HCT116 (cell line): Measurements from ENCODE around the gene MLANA. TPM values are rescaled to one million over a fixed set of nuclear protein-coding genes. Genes with fewer than 3 reads are reported as not detected.

Experiments used
- ATAC-seq: fragments of 200-7000 bp; cut with Tn5 transposase; 2 replicates; pipeline ENCODE4 v1.9.1; 2020; ENCODE audit warnings: mild to moderate bottlenecking, moderate library complexity
- BruUV-seq: library from RNA; stranded (reverse); fragments of 400-500 nt; replicated peaks from 2 replicates; lab custom pipeline; 2021; lab: Mats Ljungman, UMichigan
- CTCF ChIA-PET: fragments of 300-600 bp; sonication (Branson Sonifier 250); formaldehyde crosslinking; loops from one replicate; lab custom pipeline; 2021; ENCODE audit warnings: antibody characterized with exemption; lab: Charles Lee
- POLR2A ChIA-PET: fragments of 300-600, 350-600 bp; sonication (Branson Sonifier 250); formaldehyde crosslinking; loops from one replicate; lab custom pipeline; 2021; ENCODE audit warnings: antibody characterized with exemption; lab: Charles Lee
- RAD21 ChIA-PET, 2 experiments: fragments of 300-600 bp; sonication (Branson Sonifier 250); formaldehyde crosslinking; loops; one replicate each; lab custom pipeline; 2023; ENCODE audit warnings: low total read pairs in 2 of 2; ENCODE audit not compliant: uncharacterized antibody in 2 of 2, unreplicated experiment in 2 of 2, low non-redundant PET in 1 of 2; lab: Charles Lee
- DNase-seq: peaks from one replicate; pipeline ENCODE4 v3.0.0-alpha.2; 2010; ENCODE audit warnings: low read depth, low spot score
- H2AFZ ChIP-seq: fragments of 200-600 bp; shearing (Covaris generic), sonication (generic); 2 replicates; pipeline ENCODE4 v1.6.1; 2017; ENCODE audit warnings: low read depth, mixed run types, mixed read lengths, antibody characterized with exemption, low read length; ENCODE audit not compliant: poor library complexity, severe bottlenecking
- H3K27ac ChIP-seq: 2 replicates; pipeline ENCODE4 v1.5.1; 2012; ENCODE audit warnings: low read depth, low read length
- H3K27me3 ChIP-seq: fragments of 200-600 bp; sonication (generic); 2 replicates; pipeline ENCODE4 v1.6.1; 2016; ENCODE audit warnings: mixed run types, low read length, mixed read lengths; ENCODE audit not compliant: insufficient read depth
- H3K36me3 ChIP-seq, 2 experiments: fragments of 200-500 bp in 1 of 2; fragments of 200-600 bp in 1 of 2; sonication (Bioruptor generic) in 1 of 2; sonication (generic) in 1 of 2; 2 replicates each; pipeline versions ENCODE4 v1.5.1 to v1.6.1; 2014 to 2016; ENCODE audit warnings: low read length in 2 of 2, inconsistent platforms in 1 of 2, mixed read lengths in 1 of 2, mixed run types in 1 of 2; ENCODE audit not compliant: insufficient read depth in 2 of 2, control insufficient read depth in 1 of 2
- H3K4me1 ChIP-seq, 2 experiments: fragments of 200-600 bp in 1 of 2; sonication (generic) in 1 of 2; 2 replicates each; pipeline versions ENCODE4 v1.5.1 to v1.6.1; 2012 to 2017; ENCODE audit warnings: low read length in 2 of 2, inconsistent platforms in 1 of 2, mild to moderate bottlenecking in 1 of 2, mixed read lengths in 1 of 2, mixed run types in 1 of 2, moderate library complexity in 1 of 2; ENCODE audit not compliant: insufficient read depth in 2 of 2, control insufficient read depth in 1 of 2
- H3K4me2 ChIP-seq: fragments of 200-600 bp; sonication (generic); 2 replicates; pipeline ENCODE4 v1.6.1; 2017; ENCODE audit warnings: mixed run types, low read length, mixed read lengths
- H3K4me3 ChIP-seq, 2 experiments: fragments of 200-600 bp in 1 of 2; sonication (generic) in 1 of 2; replicated peaks in 1 of 2; 2 replicates each; pipeline ENCODE4 v1.5.1; 2011 to 2016; ENCODE audit warnings: low read length in 2 of 2, control low read depth in 1 of 2, low read depth in 1 of 2, mild to moderate bottlenecking in 1 of 2, mixed read lengths in 1 of 2, mixed run types in 1 of 2
- H3K79me2 ChIP-seq: fragments of 200-600 bp; sonication (generic); 2 replicates; pipeline ENCODE4 v1.6.1; 2017; ENCODE audit warnings: mild to moderate bottlenecking, mixed run types, low read length, moderate library complexity, mixed read lengths; ENCODE audit not compliant: insufficient read depth
- H3K9ac ChIP-seq: fragments of 200-600 bp; sonication (generic); 2 replicates; pipeline ENCODE4 v1.6.1; 2016; ENCODE audit warnings: low read length, mixed read lengths
- H3K9me2 ChIP-seq: fragments of 200-600 bp; sonication (generic), shearing (Covaris generic); 2 replicates; pipeline ENCODE4 v1.6.1; 2017; ENCODE audit warnings: mixed run types, mild to moderate bottlenecking, moderate library complexity; ENCODE audit not compliant: insufficient read depth
- H3K9me3 ChIP-seq, 2 experiments: fragments of 200-500 bp in 1 of 2; fragments of 200-600 bp in 1 of 2; sonication (Bioruptor generic) in 1 of 2; sonication (generic) in 1 of 2; 2 replicates each; pipeline ENCODE4 v1.6.1; 2014 to 2017; ENCODE audit warnings: low read length in 2 of 2, mixed read lengths in 2 of 2, inconsistent platforms in 1 of 2, low read depth in 1 of 2, mild to moderate bottlenecking in 1 of 2, mixed run types in 1 of 2, moderate library complexity in 1 of 2; ENCODE audit not compliant: control insufficient read depth in 1 of 2, insufficient read depth in 1 of 2
- H4K20me1 ChIP-seq: fragments of 200-600 bp; sonication (generic), shearing (Covaris generic); 2 replicates; pipeline ENCODE4 v1.6.1; 2017; ENCODE audit warnings: mixed run types, mild to moderate bottlenecking, moderate library complexity; ENCODE audit not compliant: insufficient read depth
- CBX3 ChIP-seq: IDR thresholded peaks from 2 replicates; pipeline ENCODE4 v1.6.1; 2012; ENCODE audit warnings: low read depth
- EGR1 ChIP-seq: IDR thresholded peaks from 2 replicates; pipeline ENCODE4 v1.6.1; 2012; ENCODE audit warnings: low read depth
- ELF1 ChIP-seq: IDR thresholded peaks from 2 replicates; pipeline ENCODE4 v1.6.1; 2012; ENCODE audit warnings: low read depth, borderline replicate concordance
- EZH2phosphoT487 ChIP-seq: fragments of 200-600 bp; IDR thresholded peaks from 2 replicates; pipeline ENCODE4 v1.6.1; 2018; ENCODE audit warnings: antibody characterized with exemption, borderline replicate concordance
- JUND ChIP-seq: IDR thresholded peaks from 2 replicates; pipeline ENCODE4 v1.6.1; 2012
- REST ChIP-seq: IDR thresholded peaks from 2 replicates; pipeline ENCODE4 v1.6.1; 2012; ENCODE audit warnings: low read depth
- SRF ChIP-seq: IDR thresholded peaks from 2 replicates; pipeline ENCODE4 v1.6.1; 2012; ENCODE audit warnings: low read depth
- TCF7L2 ChIP-seq: IDR thresholded peaks from 2 replicates; pipeline ENCODE4 v1.7.0; 2011; ENCODE audit warnings: borderline replicate concordance, inconsistent platforms; ENCODE audit not compliant: insufficient read depth, insufficient read length; ENCODE audit errors: extremely low read depth
- ZBTB33 ChIP-seq: IDR thresholded peaks from 2 replicates; pipeline ENCODE4 v1.6.1; 2011; ENCODE audit warnings: mild to moderate bottlenecking, low read length, moderate library complexity; ENCODE audit not compliant: insufficient replicate concordance; ENCODE audit errors: extremely low read depth
- ZNF274 ChIP-seq: fragments of 200-500 bp; sonication (Bioruptor generic); IDR thresholded peaks from 2 replicates; pipeline ENCODE4 v1.6.1; 2014; ENCODE audit warnings: mild to moderate bottlenecking, low read depth, low read length, inconsistent platforms
- intact Hi-C: fragments of 100-400 bp; cut with micrococcal nuclease; formaldehyde crosslinking; loops from 2 replicates; pipeline ENCODE4 v1.10.0; 2022
- total RNA-seq: library from RNA; stranded (reverse); gene quantifications from one replicate; pipeline ENCODE4 v1.2.1, GENCODE V29; 2021; ENCODE audit not compliant: unreplicated experiment

The MLANA gene
- total RNA-seq, 1 experiment from 2014 or later, result not detected

- TF ChIP-seq REST, result no peak
- TF ChIP-seq EZH2phosphoT487, result no peak
- no peak for TF ChIP-seq JUND
- TF ChIP-seq, all 23 proteins: peak for 0
These were observed 5.1 kb downstream of the MLANA start (continued) for GRCh38 chr9:5895782-5896181.

GRCh38 chr9:5896863-5897262 lies 6.2 kb downstream of the MLANA start:
- DNase-seq (no peak), ATAC-seq (no peak)
- Histone ChIP-seq H3K27me3 (no peaks in the 10 kb centered on the region), H3K36me3 (no peaks in the 10 kb centered on the region), H3K79me2 (no peaks in the 10 kb centered on the region), H3K4me2 (no peak overlapping the region), H4K20me1 (no peaks in the 10 kb centered on the region), H3K4me3 (no peak overlapping the region), H3K9me3 (no peaks in the 10 kb centered on the region), H3K27ac (no peak overlapping the region), H2AFZ (no peak overlapping the region), H3K9ac (no peak overlapping the region), H3K4me1 (no peaks in the 10 kb centered on the region), H3K9me2 (no peaks in the 10 kb centered on the region)
- no TSS peak for BruUV-seq
- intact Hi-C loops, result no loop called here
- no peak for TF ChIP-seq ZBTB33
- TF ChIP-seq CBX3, result no peak
- TF ChIP-seq SRF, result no peak
- no peak for TF ChIP-seq ELF1
- TF ChIP-seq ZNF274, result no peak
- TF ChIP-seq EGR1, result no peak
- no peak for TF ChIP-seq TCF7L2
- ChIA-PET CTCF (no interaction called here), POLR2A (no interaction called here), RAD21 (no interaction called here)
